K562 (cell line): ENCODE data around the gene AIFM3. TPM values are rescaled to one million over a fixed set of nuclear protein-coding genes. Genes with fewer than 3 reads are reported as not detected.

Experiments
- CBX2 ChIP-seq: fragments of 200-600 bp; sonication (generic); IDR thresholded peaks from one replicate; pipeline ENCODE4 v1.6.1; 2012; ENCODE audit warnings: mild to moderate bottlenecking, low read length, inconsistent platforms; ENCODE audit not compliant: insufficient read depth, poor library complexity, severe bottlenecking
- CSDE1 ChIP-seq, 2 experiments: fragments of 450-650 bp; IDR thresholded peaks; 2 replicates each; pipeline ENCODE4 v1.6.1; 2016; ENCODE audit warnings: mild to moderate bottlenecking in 1 of 2
- DLX4 ChIP-seq: fragments of 250-450 bp; sonication (Bioruptor Pico); IDR thresholded peaks from 2 replicates; pipeline ENCODE4 v1.6.1; 2021; ENCODE audit warnings: mild to moderate bottlenecking
- ELF4 ChIP-seq: fragments of 450-650 bp; formaldehyde crosslinking; IDR thresholded peaks from 2 replicates; pipeline ENCODE4 v1.4.0; 2022; ENCODE audit warnings: missing genetic modification characterization
- ETV1 ChIP-seq: fragments of 450-650 bp; conservative IDR thresholded peaks from 2 replicates; pipeline ENCODE4 v1.6.1; 2016; ENCODE audit warnings: missing genetic modification characterization, control low read depth, low read depth, missing compliant biosample characterization
- GATAD2B ChIP-seq: fragments of 450-650 bp; IDR thresholded peaks from 2 replicates; pipeline ENCODE4 v1.6.1; 2017; ENCODE audit warnings: mild to moderate bottlenecking, borderline replicate concordance
- HNRNPLL ChIP-seq: fragments of 200-400 bp; formaldehyde crosslinking; IDR thresholded peaks from 2 replicates; pipeline ENCODE4 v1.6.1; 2017; ENCODE audit warnings: low read length, low read depth, mild to moderate bottlenecking; ENCODE audit not compliant: poor library complexity, severe bottlenecking
- MTA2 ChIP-seq: fragments of 450-650 bp; IDR thresholded peaks from 2 replicates; pipeline ENCODE4 v1.6.1; 2016; ENCODE audit warnings: low read depth
- PCBP2 ChIP-seq: fragments of 200-400 bp; formaldehyde crosslinking; IDR thresholded peaks from 2 replicates; pipeline ENCODE4 v1.6.1; 2018; ENCODE audit warnings: low read length, low read depth, mild to moderate bottlenecking, moderate library complexity; ENCODE audit not compliant: poor library complexity, severe bottlenecking
- SRF ChIP-seq, 2 experiments: fragments of 250-450, 450-650 bp in 1 of 2; sonication (Bioruptor Pico) in 1 of 2; sonication (generic) in 1 of 2; formaldehyde crosslinking; IDR thresholded peaks; 2 replicates each; pipeline versions ENCODE4 v1.5.0 to v1.5.1; 2020 to 2022; ENCODE audit warnings: mild to moderate bottlenecking in 1 of 2, missing genetic modification reagents in 1 of 2
- ZNF121 ChIP-seq: sonication (generic); formaldehyde crosslinking; conservative IDR thresholded peaks from 2 replicates; pipeline ENCODE4 v1.8.0; 2022; ENCODE audit warnings: missing genetic modification reagents
- ZNF584 ChIP-seq: fragments of 200-800 bp; sonication (Bioruptor generic); IDR thresholded peaks from 2 replicates; pipeline ENCODE4 v1.6.1; 2016; ENCODE audit warnings: low read depth, mild to moderate bottlenecking, missing genetic modification characterization, missing compliant biosample characterization
- polyA plus RNA-seq, 8 experiments: library from polyadenylated mRNA; depleted of rRNA in 4 of 8; stranded (reverse) in 5 of 8; unstranded in 3 of 8; fragments of >200 nt; fragmentation: Nextera tagmentation in 2 of 8; fragmentation: Illumina TruSeq in 1 of 8; extraction: Ambion mirVana in 2 of 8; extraction: Trizol in 1 of 8; gene quantifications; 2 replicates each; pipeline versions ENCODE4 v1.2.1 to v1.2.3, GENCODE V29; 2011 to 2014; ENCODE audit warnings: inconsistent platforms in 1 of 8, missing spikeins in 1 of 8
- total RNA-seq, 7 experiments: library from RNA; depleted of rRNA in 6 of 7; stranded (reverse); fragments of >200 nt in 6 of 7; fragmentation: Illumina TruSeq in 2 of 7; extraction: Trizol in 2 of 7; gene quantifications; 2 replicates each; pipeline versions ENCODE4 v1.2.1 to v1.2.3, GENCODE V29; 2011 to 2021; ENCODE audit warnings: low replicate concordance in 1 of 7
- TF ChIP-seq, protein P1 (sequence below): fragments of 250-450 bp; sonication (Bioruptor Pico); IDR thresholded peaks from 2 replicates; pipeline ENCODE4 v1.5.1; 2021; ENCODE audit warnings: mild to moderate bottlenecking
- TF ChIP-seq, protein P2 (sequence below): fragments of 450-650 bp; IDR thresholded peaks from 2 replicates; pipeline ENCODE4 v1.6.1; 2014; ENCODE audit warnings: low read depth, mild to moderate bottlenecking, moderate library complexity, borderline replicate concordance
- TF ChIP-seq, protein P3 (sequence below): fragments of 250-450 bp; sonication (Bioruptor Pico); IDR thresholded peaks from 2 replicates; pipeline ENCODE4 v1.8.0; 2021; ENCODE audit warnings: moderate library complexity, mild to moderate bottlenecking, inconsistent platforms
- TF ChIP-seq, protein P4 (sequence below): fragments of 250-450 bp; sonication (Bioruptor Pico); IDR thresholded peaks from 2 replicates; pipeline ENCODE4 v1.8.0; 2022; ENCODE audit warnings: moderate library complexity, mild to moderate bottlenecking, inconsistent platforms
- TF ChIP-seq, protein P5 (sequence below): fragments of 250-450 bp; sonication (Bioruptor Pico); IDR thresholded peaks from 2 replicates; pipeline ENCODE4 v1.5.0; 2020; ENCODE audit warnings: mild to moderate bottlenecking

AIFM3 gene
- total and polyA plus RNA-seq, 9 of the 15 experiments (the other 6 are each of a cell fraction or from before 2014, with no cell fraction given), result 0.03 to 0.20 (median 0.07) TPM; not detected in 1

GRCh38 chr22:20998411-20999336, 31.6 kb downstream of the AIFM3 start (continued):
- TF ChIP-seq, protein P1, sequence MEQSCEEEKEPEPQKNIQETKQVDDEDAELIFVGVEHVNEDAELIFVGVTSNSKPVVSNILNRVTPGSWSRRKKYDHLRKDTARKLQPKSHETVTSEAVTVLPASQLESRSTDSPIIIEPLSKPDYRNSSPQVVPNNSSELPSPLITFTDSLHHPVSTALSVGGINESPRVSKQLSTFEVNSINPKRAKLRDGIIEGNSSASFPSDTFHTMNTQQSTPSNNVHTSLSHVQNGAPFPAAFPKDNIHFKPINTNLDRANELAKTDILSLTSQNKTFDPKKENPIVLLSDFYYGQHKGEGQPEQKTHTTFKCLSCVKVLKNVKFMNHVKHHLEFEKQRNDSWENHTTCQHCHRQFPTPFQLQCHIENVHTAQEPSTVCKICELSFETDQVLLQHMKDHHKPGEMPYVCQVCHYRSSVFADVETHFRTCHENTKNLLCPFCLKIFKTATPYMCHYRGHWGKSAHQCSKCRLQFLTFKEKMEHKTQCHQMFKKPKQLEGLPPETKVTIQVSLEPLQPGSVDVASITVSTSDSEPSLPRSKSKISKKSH (CRISPR knock-in tag), result no peak
- TF ChIP-seq SRF (CRISPR knock-in tag; IDR thresholded peaks at IDR 0.05) (peak in 1 of 2 experiments; percentile 2; a peak in 1 of 4 replicates), CSDE1 (IDR thresholded peaks at IDR 0.05) (no peak), MTA2 (no peak), DLX4 (no peak), CBX2 (no peak), HNRNPLL (no peak), ZNF584 (CRISPR knock-in tag) (no peak), ELF4 (CRISPR knock-in tag) (peak; percentile 75), PCBP2 (no peak), GATAD2B (no peak), ETV1 (tag) (no peak), ZNF121 (CRISPR knock-in tag) (no peak)
- TF ChIP-seq, protein P2, sequence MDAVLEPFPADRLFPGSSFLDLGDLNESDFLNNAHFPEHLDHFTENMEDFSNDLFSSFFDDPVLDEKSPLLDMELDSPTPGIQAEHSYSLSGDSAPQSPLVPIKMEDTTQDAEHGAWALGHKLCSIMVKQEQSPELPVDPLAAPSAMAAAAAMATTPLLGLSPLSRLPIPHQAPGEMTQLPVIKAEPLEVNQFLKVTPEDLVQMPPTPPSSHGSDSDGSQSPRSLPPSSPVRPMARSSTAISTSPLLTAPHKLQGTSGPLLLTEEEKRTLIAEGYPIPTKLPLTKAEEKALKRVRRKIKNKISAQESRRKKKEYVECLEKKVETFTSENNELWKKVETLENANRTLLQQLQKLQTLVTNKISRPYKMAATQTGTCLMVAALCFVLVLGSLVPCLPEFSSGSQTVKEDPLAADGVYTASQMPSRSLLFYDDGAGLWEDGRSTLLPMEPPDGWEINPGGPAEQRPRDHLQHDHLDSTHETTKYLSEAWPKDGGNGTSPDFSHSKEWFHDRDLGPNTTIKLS, result no peak
- TF ChIP-seq, protein P3, sequence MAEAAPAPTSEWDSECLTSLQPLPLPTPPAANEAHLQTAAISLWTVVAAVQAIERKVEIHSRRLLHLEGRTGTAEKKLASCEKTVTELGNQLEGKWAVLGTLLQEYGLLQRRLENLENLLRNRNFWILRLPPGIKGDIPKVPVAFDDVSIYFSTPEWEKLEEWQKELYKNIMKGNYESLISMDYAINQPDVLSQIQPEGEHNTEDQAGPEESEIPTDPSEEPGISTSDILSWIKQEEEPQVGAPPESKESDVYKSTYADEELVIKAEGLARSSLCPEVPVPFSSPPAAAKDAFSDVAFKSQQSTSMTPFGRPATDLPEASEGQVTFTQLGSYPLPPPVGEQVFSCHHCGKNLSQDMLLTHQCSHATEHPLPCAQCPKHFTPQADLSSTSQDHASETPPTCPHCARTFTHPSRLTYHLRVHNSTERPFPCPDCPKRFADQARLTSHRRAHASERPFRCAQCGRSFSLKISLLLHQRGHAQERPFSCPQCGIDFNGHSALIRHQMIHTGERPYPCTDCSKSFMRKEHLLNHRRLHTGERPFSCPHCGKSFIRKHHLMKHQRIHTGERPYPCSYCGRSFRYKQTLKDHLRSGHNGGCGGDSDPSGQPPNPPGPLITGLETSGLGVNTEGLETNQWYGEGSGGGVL (CRISPR knock-in tag), result no peak
- TF ChIP-seq, protein P4, sequence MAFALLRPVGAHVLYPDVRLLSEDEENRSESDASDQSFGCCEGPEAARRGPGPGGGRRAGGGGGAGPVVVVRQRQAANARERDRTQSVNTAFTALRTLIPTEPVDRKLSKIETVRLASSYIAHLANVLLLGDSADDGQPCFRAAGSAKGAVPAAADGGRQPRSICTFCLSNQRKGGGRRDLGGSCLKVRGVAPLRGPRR (CRISPR knock-in tag), result no peak; the same call in 1 of the 2 replicates
- TF ChIP-seq, protein P5, sequence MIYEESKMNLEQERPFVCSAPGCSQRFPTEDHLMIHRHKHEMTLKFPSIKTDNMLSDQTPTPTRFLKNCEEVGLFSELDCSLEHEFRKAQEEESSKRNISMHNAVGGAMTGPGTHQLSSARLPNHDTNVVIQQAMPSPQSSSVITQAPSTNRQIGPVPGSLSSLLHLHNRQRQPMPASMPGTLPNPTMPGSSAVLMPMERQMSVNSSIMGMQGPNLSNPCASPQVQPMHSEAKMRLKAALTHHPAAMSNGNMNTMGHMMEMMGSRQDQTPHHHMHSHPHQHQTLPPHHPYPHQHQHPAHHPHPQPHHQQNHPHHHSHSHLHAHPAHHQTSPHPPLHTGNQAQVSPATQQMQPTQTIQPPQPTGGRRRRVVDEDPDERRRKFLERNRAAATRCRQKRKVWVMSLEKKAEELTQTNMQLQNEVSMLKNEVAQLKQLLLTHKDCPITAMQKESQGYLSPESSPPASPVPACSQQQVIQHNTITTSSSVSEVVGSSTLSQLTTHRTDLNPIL (CRISPR knock-in tag), result no peak
